ENCODE data around the gene DOC2A.

Gene DOC2A

DNA sequence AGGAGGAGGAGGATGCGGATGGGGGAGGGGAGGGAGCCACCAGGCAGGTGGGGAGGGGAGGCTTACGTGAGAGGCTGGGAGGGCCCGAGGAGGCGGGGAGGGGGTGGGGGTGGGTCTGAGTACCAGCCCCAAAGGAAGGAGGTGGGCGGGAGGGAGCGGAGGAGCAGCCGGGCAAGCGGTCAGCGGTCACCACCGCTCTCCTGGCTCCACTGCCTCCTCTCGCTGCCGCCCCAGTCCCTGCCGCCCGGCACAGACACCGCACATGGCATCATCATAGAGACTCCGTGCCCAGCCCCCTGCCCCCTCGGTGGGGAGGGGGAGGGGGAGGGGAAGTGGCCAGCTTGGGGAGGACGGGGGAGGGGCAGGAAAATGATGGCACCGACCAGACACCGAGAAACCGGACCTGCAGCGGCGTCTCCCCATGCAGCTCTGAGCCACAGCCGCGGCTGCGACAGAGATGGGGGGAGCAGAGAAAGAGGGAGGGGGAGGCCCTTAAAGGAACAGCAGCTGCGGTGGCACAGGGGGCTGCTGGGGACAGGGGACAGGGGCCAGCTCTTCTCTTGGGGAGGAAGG, 20.1 kb upstream of the DOC2A start, which contains the start of gene TLCD3B:
TSS of gene TLCD3B (minus strand) at position 431 of the 573 bp plus-strand sequence. CDS start 744 bp downstream, outside the sequence.
- peaks cover 0 to 17% (median 10%) of the 10 kb centered on the region in 4 donors for H3K4me1 ChIP-seq
- no peak for DNase-seq
- intact Hi-C loops (cut with DNase I; ENCODE audit: low total_unique reads): no loop called here
- peaks cover 0 to 98% of the 10 kb centered on the region in 2 donors for H3K27me3 ChIP-seq
- TF ChIP-seq, protein P1, sequence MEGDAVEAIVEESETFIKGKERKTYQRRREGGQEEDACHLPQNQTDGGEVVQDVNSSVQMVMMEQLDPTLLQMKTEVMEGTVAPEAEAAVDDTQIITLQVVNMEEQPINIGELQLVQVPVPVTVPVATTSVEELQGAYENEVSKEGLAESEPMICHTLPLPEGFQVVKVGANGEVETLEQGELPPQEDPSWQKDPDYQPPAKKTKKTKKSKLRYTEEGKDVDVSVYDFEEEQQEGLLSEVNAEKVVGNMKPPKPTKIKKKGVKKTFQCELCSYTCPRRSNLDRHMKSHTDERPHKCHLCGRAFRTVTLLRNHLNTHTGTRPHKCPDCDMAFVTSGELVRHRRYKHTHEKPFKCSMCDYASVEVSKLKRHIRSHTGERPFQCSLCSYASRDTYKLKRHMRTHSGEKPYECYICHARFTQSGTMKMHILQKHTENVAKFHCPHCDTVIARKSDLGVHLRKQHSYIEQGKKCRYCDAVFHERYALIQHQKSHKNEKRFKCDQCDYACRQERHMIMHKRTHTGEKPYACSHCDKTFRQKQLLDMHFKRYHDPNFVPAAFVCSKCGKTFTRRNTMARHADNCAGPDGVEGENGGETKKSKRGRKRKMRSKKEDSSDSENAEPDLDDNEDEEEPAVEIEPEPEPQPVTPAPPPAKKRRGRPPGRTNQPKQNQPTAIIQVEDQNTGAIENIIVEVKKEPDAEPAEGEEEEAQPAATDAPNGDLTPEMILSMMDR (IDR thresholded peaks at IDR 0.05): no peak
- no peaks in the 10 kb centered on the region for H3K9me3 ChIP-seq
- H3K36me3 ChIP-seq: no peaks in the 10 kb centered on the region
- H3K27ac ChIP-seq: no peak within 1 kb of the TSS
- no peak within 1 kb of the TSS for H3K4me3 ChIP-seq

DNA sequence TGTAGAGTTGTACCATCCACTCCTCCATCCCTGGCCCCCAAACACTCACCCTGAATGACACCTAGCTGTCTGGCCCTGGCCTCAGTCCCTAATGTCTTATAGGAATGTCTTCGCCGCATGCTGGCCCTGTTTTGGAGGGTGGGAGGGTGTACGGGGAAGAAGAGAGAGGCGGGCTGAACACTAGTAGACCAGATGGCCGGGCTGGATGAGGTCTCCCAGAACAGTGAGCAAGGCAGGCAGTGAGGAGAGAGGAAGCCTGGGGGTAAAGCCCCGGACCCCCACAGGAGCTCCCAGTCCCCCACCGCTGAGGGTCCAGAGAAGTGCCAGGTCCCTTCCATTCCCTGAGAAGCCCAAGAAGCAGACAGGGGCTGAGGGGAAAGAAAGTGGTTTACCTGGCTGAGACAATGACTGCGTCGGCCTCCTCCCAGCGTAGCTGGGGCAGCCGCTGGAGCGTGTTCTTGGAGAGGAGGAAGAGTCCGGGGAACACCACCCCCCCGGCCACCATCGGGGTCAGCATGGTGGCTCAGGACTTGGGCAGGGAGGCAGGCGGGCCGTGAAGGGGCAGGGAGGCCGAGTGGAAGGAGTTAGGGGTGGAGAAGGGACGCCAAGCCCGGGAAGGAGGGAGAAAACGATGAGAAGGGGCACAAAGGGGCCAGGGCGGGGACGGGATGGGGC, 19.3 kb upstream of the DOC2A start:
- peaks cover 0 to 17% (median 10%) of the 10 kb centered on the region in 4 donors for H3K4me1 ChIP-seq
- H3K36me3 ChIP-seq: no peaks in the 10 kb centered on the region
- TF ChIP-seq, protein P1 (IDR thresholded peaks at IDR 0.05): no peak
- no peak overlapping the region for H3K27ac ChIP-seq
- peaks cover 0 to 98% of the 10 kb centered on the region in 2 donors for H3K27me3 ChIP-seq
- no peaks in the 10 kb centered on the region for H3K9me3 ChIP-seq
- no peak overlapping the region for H3K4me3 ChIP-seq
- intact Hi-C loops (cut with DNase I; ENCODE audit: low total_unique reads): no loop called here
- no peak for DNase-seq

DNA sequence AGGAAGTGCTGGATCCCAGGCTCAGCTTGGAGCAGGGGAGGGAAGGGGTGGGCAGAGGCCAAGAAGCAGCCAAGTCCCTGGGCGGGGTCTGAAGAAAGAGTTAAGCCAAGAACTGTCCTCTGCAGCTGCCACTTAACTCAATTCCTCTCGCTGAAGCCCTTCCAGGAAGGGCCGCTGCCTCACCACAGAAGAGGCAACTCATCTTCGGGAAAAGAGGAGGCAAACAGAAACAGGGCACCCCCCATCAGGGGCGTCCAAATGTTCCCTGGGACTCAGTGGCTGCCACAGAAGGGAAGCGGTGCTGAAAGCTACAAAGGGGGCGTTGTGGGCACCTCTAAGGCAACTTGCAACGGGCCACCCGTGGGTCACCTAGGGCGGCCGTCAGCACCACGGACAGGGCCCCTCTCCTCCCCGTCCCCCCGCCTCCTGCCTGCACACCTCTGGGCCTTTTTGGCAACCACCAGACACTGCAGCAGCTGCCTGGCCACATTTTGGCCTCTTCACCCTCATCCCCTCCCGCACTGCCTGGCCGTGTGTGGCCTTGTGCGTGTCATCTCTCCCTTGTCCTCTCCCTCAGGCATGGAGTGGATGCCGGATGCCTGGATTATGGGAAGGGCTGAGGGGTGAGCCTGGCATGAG, 17.7 kb upstream of the DOC2A start:
- H3K27ac ChIP-seq: no peak overlapping the region
- H3K27me3 ChIP-seq: peaks cover 0 to 100% of the 10 kb centered on the region in 2 donors
- intact Hi-C loops (cut with DNase I; ENCODE audit: low total_unique reads): no loop called here
- no peaks in the 10 kb centered on the region for H3K36me3 ChIP-seq
- H3K9me3 ChIP-seq: no peaks in the 10 kb centered on the region
- TF ChIP-seq, protein P1 (IDR thresholded peaks at IDR 0.05): no peak
- no peak for DNase-seq
- H3K4me3 ChIP-seq: no peak overlapping the region
- peaks cover 0 to 17% (median 10%) of the 10 kb centered on the region in 4 donors for H3K4me1 ChIP-seq

DNA sequence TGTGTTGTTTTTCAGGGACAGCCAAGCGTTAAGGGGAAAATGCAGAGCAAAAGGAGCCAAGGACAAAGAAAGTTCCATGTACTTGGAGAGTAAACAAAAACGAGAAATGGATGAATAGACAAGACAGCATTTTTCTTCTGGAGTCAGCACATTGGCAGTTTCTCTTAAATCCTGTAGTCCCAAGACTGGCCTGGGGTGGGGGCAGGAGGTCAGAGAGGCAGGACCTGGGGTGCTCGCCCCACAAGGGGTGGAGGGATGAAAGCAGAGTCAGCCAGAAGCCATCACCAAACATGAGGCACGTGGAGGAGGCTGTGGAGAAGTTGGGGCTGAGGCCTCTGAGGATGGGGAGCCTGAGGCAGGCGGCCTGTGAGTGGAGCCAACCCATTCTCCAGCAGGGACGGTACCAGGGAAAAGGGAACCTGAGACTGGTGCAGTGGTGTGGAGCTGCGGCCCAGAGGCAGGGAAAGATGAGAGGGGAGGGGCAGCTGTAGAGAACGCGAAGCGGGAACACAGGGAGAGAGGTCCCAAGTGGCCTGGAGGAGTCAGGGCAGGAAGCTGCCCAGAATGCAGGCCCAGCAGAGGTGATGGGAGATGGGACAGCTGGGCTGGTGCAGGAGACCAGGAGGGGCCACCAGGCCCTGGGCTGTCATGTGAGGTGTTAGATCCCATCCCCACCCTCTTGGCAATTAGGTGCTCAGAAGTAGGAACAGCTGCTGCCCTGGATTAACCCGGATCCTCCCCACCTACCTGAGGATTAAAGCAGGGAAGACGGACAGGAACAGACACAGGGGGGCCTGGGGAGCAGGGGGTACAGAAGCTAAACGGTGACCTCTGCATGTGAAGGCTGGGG, 17.0 kb upstream of the DOC2A start:
- Histone ChIP-seq H3K27ac (no peak overlapping the region), H3K27me3 (peaks cover 0 to 100% of the 10 kb centered on the region in 2 donors), H3K9me3 (no peaks in the 10 kb centered on the region), H3K36me3 (no peaks in the 10 kb centered on the region), H3K4me1 (peaks cover 0 to 17% (median 10%) of the 10 kb centered on the region in 4 donors), H3K4me3 (no peak overlapping the region)
- DNase-seq: no peak
- TF ChIP-seq, protein P1 (IDR thresholded peaks at IDR 0.05): no peak
- intact Hi-C loops (cut with DNase I; ENCODE audit: low total_unique reads): no loop called here

DNA sequence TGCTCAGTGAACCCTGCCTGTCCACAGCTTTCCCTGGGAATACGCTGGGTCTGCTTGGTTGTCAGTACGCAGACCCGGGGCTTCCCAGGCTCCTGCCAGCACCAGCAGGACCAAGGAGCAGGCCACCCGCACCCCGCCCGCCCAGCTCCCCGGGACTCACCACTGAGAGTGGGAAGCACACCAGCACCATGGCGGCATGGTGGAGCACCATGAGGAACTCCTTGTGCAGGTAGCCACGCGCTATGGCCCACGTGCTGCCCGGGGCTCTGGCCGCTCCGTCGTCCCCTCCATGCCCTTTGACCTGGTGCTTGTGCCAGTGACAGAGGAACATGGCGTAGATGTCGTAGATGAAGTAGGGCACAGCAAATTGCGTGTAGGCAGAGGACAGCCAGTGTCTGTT, 15.6 kb upstream of the DOC2A start:
- no peak overlapping the region for H3K27ac ChIP-seq
- TF ChIP-seq, protein P1 (IDR thresholded peaks at IDR 0.05): no peak
- H3K36me3 ChIP-seq: no peaks in the 10 kb centered on the region
- no peak for DNase-seq
- H3K9me3 ChIP-seq: no peaks in the 10 kb centered on the region
- peaks cover 0 to 91% of the 10 kb centered on the region in 2 donors for H3K27me3 ChIP-seq
- no peak overlapping the region for H3K4me3 ChIP-seq
- H3K4me1 ChIP-seq: peaks cover 0 to 15% (median 12%) of the 10 kb centered on the region in 4 donors
- intact Hi-C loops (cut with DNase I; ENCODE audit: low total_unique reads): no loop called here

Measured in tibial artery (tissue), 4 donors.